Epithelial cell of esophagus (primary cell): ENCODE measurements around the gene FBXW4.

Experiments used
- DNase-seq: peaks from one replicate; pipeline ENCODE4 v3.0.0; 2010; ENCODE audit warnings: low read depth
- H3K4me3 ChIP-seq: 2 replicates; pipeline ENCODE4 v1.5.1; 2011; ENCODE audit warnings: mild to moderate bottlenecking, low read length, control low read depth
- CTCF ChIP-seq: IDR thresholded peaks from 2 replicates; pipeline ENCODE4 v1.5.1; 2011; ENCODE audit warnings: low read depth, mild to moderate bottlenecking, low read length, control low read depth, inconsistent platforms; ENCODE audit not compliant: insufficient read depth; ENCODE audit errors: missing control alignments

The FBXW4 gene

GRCh38 chr10:101690461-101690860, 4.5 kb downstream of the FBXW4 start:
- no peak overlapping the region for H3K4me3 ChIP-seq
- TF ChIP-seq CTCF, result no peak
- DNase-seq, result no peak

- H3K4me3 ChIP-seq, result no peak overlapping the region
- no peak for DNase-seq
- no peak for TF ChIP-seq CTCF
These were observed 7.8 kb downstream of the FBXW4 start for GRCh38 chr10:101687071-101687658.

- no peak for TF ChIP-seq CTCF
- DNase-seq, result peak; percentile 14
- H3K4me3 ChIP-seq, result no peak overlapping the region
These were observed 8.6 kb downstream of the FBXW4 start for GRCh38 chr10:101686133-101686925.

- no peak for DNase-seq
- H3K4me3 ChIP-seq, result no peak overlapping the region
- no peak for TF ChIP-seq CTCF
These were observed 10.2 kb downstream of the FBXW4 start for GRCh38 chr10:101684782-101685181.

GRCh38 chr10:101683276-101683675, 11.7 kb downstream of the FBXW4 start:
- no peak for DNase-seq
- TF ChIP-seq CTCF, result no peak
- no peak overlapping the region for H3K4me3 ChIP-seq

- TF ChIP-seq CTCF, result no peak
- DNase-seq, result no peak
- no peak overlapping the region for H3K4me3 ChIP-seq
These were observed 12.7 kb downstream of the FBXW4 start for GRCh38 chr10:101682172-101682825.

- DNase-seq, result no peak
- TF ChIP-seq CTCF, result no peak
- no peak overlapping the region for H3K4me3 ChIP-seq
These were observed 18.4 kb downstream of the FBXW4 start for GRCh38 chr10:101676565-101676964.
